ENCODE data around the gene DMRTB1. TPM values are rescaled to one million over a fixed set of nuclear protein-coding genes. Genes with fewer than 3 reads are reported as not detected.

DMRTB1 gene
- total RNA-seq, 1 experiment from 2014 or later, result not detected

DNA sequence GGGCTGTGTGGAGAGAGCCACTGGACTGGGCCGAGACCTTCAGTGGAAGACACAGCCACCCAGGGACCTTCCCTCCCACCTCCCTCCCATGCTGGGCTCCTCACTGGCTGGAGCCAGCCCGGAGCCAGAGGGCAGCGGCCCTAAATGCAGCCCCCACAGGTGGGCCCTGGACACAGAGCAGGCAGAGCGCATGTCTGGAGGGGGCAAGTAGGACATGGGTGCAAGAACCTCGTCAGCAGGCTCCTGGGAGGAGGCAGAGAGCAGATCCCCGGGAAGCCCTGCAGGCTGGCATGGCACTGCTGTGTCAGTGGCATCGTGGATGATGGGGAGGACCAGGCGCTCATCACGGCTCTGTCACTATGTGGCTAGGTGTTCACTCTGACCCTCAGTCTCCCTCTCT lies 45.7 kb downstream of the DMRTB1 start:
- ChIA-PET CTCF (no interaction called here), POLR2A (ENCODE audit: low non-redundant PET) (no interaction called here)
- no peaks in the 10 kb centered on the region for H3K9me3 ChIP-seq (ENCODE audit: low read depth, low read length, poor library complexity, severe bottlenecking)
- no TSS peak for BruUV-seq (replicated peaks)
- H3K27ac ChIP-seq (ENCODE audit: low read depth, low read length, poor library complexity, severe bottlenecking), result no peak overlapping the region
- TF ChIP-seq CTCF (conservative IDR thresholded peaks at IDR 0.05; ENCODE audit: low read depth, low read length), result no peak
- TF ChIP-seq EZH2 (IDR thresholded peaks at IDR 0.05; ENCODE audit: borderline replicate concordance, low read depth, low read length, poor library complexity, severe bottlenecking), result no peak
- no peak for DNase-seq (ENCODE audit: low spot score)
- no peaks in the 10 kb centered on the region for H3K36me3 ChIP-seq (ENCODE audit: insufficient read depth, low read length, poor library complexity, severe bottlenecking)
- H3K4me3 ChIP-seq (ENCODE audit: low read depth, low read length, poor library complexity, severe bottlenecking), result no peak overlapping the region
- H3K4me1 ChIP-seq (ENCODE audit: insufficient read depth, low read length, poor library complexity, severe bottlenecking), result peaks cover 12% of the 10 kb centered on the region
- H3K27me3 ChIP-seq (replicated peaks; ENCODE audit: insufficient read depth, low read depth, low read length, poor library complexity), result no peaks in the 10 kb centered on the region
- intact Hi-C loops (cut with micrococcal nuclease; ENCODE audit: unreplicated experiment), result no loop called here

DNA sequence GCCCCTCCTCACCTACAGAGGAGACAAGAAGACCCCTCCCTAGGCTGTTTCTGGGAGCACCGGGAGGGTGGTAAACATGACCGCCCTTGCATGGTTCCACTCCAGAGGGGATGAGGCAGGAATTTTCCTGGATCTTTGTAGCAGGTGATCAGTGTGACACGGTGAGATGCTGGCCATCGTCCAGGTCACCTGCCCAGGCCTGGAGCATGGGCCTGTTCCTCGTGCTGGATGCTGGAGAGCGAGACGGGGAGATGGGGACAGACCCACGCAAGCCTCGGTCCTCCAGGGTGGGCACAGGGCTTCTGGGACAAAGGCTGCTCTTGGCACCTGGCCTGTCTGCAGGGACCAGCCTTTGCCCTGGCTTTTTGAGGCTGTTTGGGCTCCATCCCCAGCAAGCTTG lies 46.2 kb downstream of the DMRTB1 start:
- Histone ChIP-seq H3K36me3 (ENCODE audit: insufficient read depth, low read length, poor library complexity, severe bottlenecking) (no peaks in the 10 kb centered on the region), H3K27ac (ENCODE audit: low read depth, low read length, poor library complexity, severe bottlenecking) (no peak overlapping the region), H3K4me1 (ENCODE audit: insufficient read depth, low read length, poor library complexity, severe bottlenecking) (peaks cover 7% of the 10 kb centered on the region), H3K9me3 (ENCODE audit: low read depth, low read length, poor library complexity, severe bottlenecking) (no peaks in the 10 kb centered on the region), H3K27me3 (replicated peaks; ENCODE audit: insufficient read depth, low read depth, low read length, poor library complexity) (no peaks in the 10 kb centered on the region), H3K4me3 (ENCODE audit: low read depth, low read length, poor library complexity, severe bottlenecking) (no peak overlapping the region)
- no TSS peak for BruUV-seq (replicated peaks)
- no peak for TF ChIP-seq EZH2 (IDR thresholded peaks at IDR 0.05; ENCODE audit: borderline replicate concordance, low read depth, low read length, poor library complexity, severe bottlenecking)
- no peak for TF ChIP-seq CTCF (conservative IDR thresholded peaks at IDR 0.05; ENCODE audit: low read depth, low read length)
- ChIA-PET CTCF (no interaction called here), POLR2A (ENCODE audit: low non-redundant PET) (no interaction called here)
- no peak for DNase-seq (ENCODE audit: low spot score)
- intact Hi-C loops (cut with micrococcal nuclease; ENCODE audit: unreplicated experiment), result no loop called here

DNA sequence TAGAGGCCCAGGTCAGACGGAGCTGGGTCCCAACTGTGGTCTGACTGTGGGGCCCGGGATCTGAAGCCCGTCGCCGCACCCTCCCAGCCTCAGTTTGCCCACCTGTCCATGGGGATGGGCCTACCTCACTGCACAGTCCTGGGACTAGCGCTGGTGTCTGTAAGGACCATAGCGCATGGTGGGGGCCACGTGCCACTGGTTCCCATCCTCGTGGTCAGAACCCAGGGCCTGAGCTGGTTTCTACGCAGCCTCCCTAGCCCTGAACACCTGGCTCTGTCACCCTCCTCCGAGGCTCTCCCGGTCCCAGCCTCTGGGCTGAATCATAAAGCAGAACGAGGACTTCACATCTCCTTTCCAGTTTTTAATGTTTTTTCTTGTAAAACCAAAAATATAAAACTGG lies 46.7 kb downstream of the DMRTB1 start:
- Histone ChIP-seq H3K27ac (ENCODE audit: low read depth, low read length, poor library complexity, severe bottlenecking) (no peak overlapping the region), H3K4me3 (ENCODE audit: low read depth, low read length, poor library complexity, severe bottlenecking) (no peak overlapping the region), H3K36me3 (ENCODE audit: insufficient read depth, low read length, poor library complexity, severe bottlenecking) (no peaks in the 10 kb centered on the region), H3K27me3 (replicated peaks; ENCODE audit: insufficient read depth, low read depth, low read length, poor library complexity) (no peaks in the 10 kb centered on the region), H3K9me3 (ENCODE audit: low read depth, low read length, poor library complexity, severe bottlenecking) (no peaks in the 10 kb centered on the region), H3K4me1 (ENCODE audit: insufficient read depth, low read length, poor library complexity, severe bottlenecking) (peaks cover 2% of the 10 kb centered on the region)
- CTCF ChIA-PET, result no interaction called here
- no peak for DNase-seq (ENCODE audit: low spot score)
- POLR2A ChIA-PET (ENCODE audit: low non-redundant PET), result no interaction called here
- BruUV-seq (replicated peaks), result no TSS peak
- intact Hi-C loops (cut with micrococcal nuclease; ENCODE audit: unreplicated experiment), result no loop called here
- TF ChIP-seq CTCF (conservative IDR thresholded peaks at IDR 0.05; ENCODE audit: low read depth, low read length) (no peak), EZH2 (IDR thresholded peaks at IDR 0.05; ENCODE audit: borderline replicate concordance, low read depth, low read length, poor library complexity, severe bottlenecking) (no peak)
